ENCODE data around the gene E2F2. TPM values are rescaled to one million over a fixed set of nuclear protein-coding genes. Genes with fewer than 3 reads are reported as not detected.
"Not testable (repeated sequence)": the region's sequence is repeated elsewhere in the genome, so short reads cannot be mapped to it uniquely, and the experiment has no call there.

Gene E2F2
- polyA plus RNA-seq, 1 experiment = 0.11 TPM

GRCh38 chr1:23502951-23503350 is 28.1 kb downstream of the E2F2 start:
- no peak for DNase-seq (ENCODE audit: low read depth)
- ChIA-PET POLR2A (no interaction called here), CTCF (no interaction called here)
- H3K27me3 ChIP-seq (ENCODE audit: control insufficient read depth, insufficient read depth, low read length) = no peaks in the 10 kb centered on the region
- TF ChIP-seq CTCF (IDR thresholded peaks at IDR 0.05; ENCODE audit: insufficient read depth, low read depth, low read length) = no peak
- no peak overlapping the region for H3K4me3 ChIP-seq (ENCODE audit: low read depth, low read length)
- no peaks in the 10 kb centered on the region for H3K36me3 ChIP-seq (ENCODE audit: control insufficient read depth, insufficient read depth, low read length)

- Histone ChIP-seq H3K27me3 (ENCODE audit: control insufficient read depth, insufficient read depth, low read length) (no peaks in the 10 kb centered on the region), H3K36me3 (ENCODE audit: control insufficient read depth, insufficient read depth, low read length) (no peaks in the 10 kb centered on the region), H3K4me3 (ENCODE audit: low read depth, low read length) (no peak overlapping the region)
- CTCF ChIA-PET = interaction anchor here (0.7 to 7.1 kb wide), 3 partner anchors 40 to 137 kb away, joined by 4 to 116 read pairs (median 41); no protein-coding TSS in a partner anchor
- POLR2A ChIA-PET = no interaction called here
- no peak for TF ChIP-seq CTCF (IDR thresholded peaks at IDR 0.05; ENCODE audit: insufficient read depth, low read depth, low read length)
- no peak for DNase-seq (ENCODE audit: low read depth)
Observed at GRCh38 chr1:23500466-23500865, 30.6 kb downstream of the E2F2 start.

- CTCF ChIA-PET = interaction anchor here (0.9 to 7.1 kb wide), 31 partner anchors 7 to 418 kb away, joined by 3 to 116 read pairs (median 5); partner anchors contain the start of genes ASAP3 and E2F2
- H3K27me3 ChIP-seq (ENCODE audit: control insufficient read depth, insufficient read depth, low read length) = no peaks in the 10 kb centered on the region
- no peak overlapping the region for H3K4me3 ChIP-seq (ENCODE audit: low read depth, low read length)
- no peaks in the 10 kb centered on the region for H3K36me3 ChIP-seq (ENCODE audit: control insufficient read depth, insufficient read depth, low read length)
- no peak for DNase-seq (ENCODE audit: low read depth)
- POLR2A ChIA-PET = no interaction called here
- TF ChIP-seq CTCF (IDR thresholded peaks at IDR 0.05; ENCODE audit: insufficient read depth, low read depth, low read length) = no peak
Observed at GRCh38 chr1:23497777-23498439, 33.1 kb downstream of the E2F2 start.

GRCh38 chr1:23496490-23497181 is 34.4 kb downstream of the E2F2 start:
- CTCF ChIA-PET = interaction anchor here (0.6 to 7.1 kb wide), 38 partner anchors 8 to 506 kb away, joined by 3 to 116 read pairs (median 5); partner anchors contain the start of genes ASAP3, E2F2 and HNRNPR
- TF ChIP-seq CTCF (IDR thresholded peaks at IDR 0.05; ENCODE audit: insufficient read depth, low read depth, low read length) = no peak
- H3K27me3 ChIP-seq (ENCODE audit: control insufficient read depth, insufficient read depth, low read length) = no peaks in the 10 kb centered on the region
- no peak for DNase-seq (ENCODE audit: low read depth)
- POLR2A ChIA-PET = interaction anchor here (0.5 kb wide), 2 partner anchors 9 to 261 kb away, joined by 3 to 30 read pairs; no protein-coding TSS in a partner anchor
- no peaks in the 10 kb centered on the region for H3K36me3 ChIP-seq (ENCODE audit: control insufficient read depth, insufficient read depth, low read length)
- H3K4me3 ChIP-seq (ENCODE audit: low read depth, low read length) = no peak overlapping the region

- DNase-seq (ENCODE audit: low read depth); H3K4me3 ChIP-seq (ENCODE audit: low read depth, low read length); H3K36me3 ChIP-seq (ENCODE audit: control insufficient read depth, insufficient read depth, low read length); POLR2A ChIA-PET; H3K27me3 ChIP-seq (ENCODE audit: control insufficient read depth, insufficient read depth, low read length): not testable (repeated sequence)
- CTCF ChIA-PET = interaction anchor here (0.6 to 7.1 kb wide), 7 partner anchors 11 to 373 kb away, joined by 3 to 116 read pairs (median 4); partner anchors contain the start of gene ASAP3
Observed at GRCh38 chr1:23494836-23495235, 36.2 kb downstream of the E2F2 start.

- CTCF ChIA-PET; POLR2A ChIA-PET; H3K4me3 ChIP-seq (ENCODE audit: low read depth, low read length); DNase-seq (ENCODE audit: low read depth); H3K36me3 ChIP-seq (ENCODE audit: control insufficient read depth, insufficient read depth, low read length); H3K27me3 ChIP-seq (ENCODE audit: control insufficient read depth, insufficient read depth, low read length): not testable (repeated sequence)
Observed at GRCh38 chr1:23492776-23493175, 38.3 kb downstream of the E2F2 start.
